HCT116 (cell line): Measurements from ENCODE around the gene RWDD3. TPM values are rescaled to one million over a fixed set of nuclear protein-coding genes. Genes with fewer than 3 reads are reported as not detected.

Experiments
- ATAC-seq: fragments of 200-7000 bp; cut with Tn5 transposase; 2 replicates; pipeline ENCODE4 v1.9.1; 2020; ENCODE audit warnings: mild to moderate bottlenecking, moderate library complexity
- BruUV-seq: library from RNA; stranded (reverse); fragments of 400-500 nt; replicated peaks from 2 replicates; lab custom pipeline; 2021; lab: Mats Ljungman, UMichigan
- CTCF ChIA-PET: fragments of 300-600 bp; sonication (Branson Sonifier 250); formaldehyde crosslinking; loops from one replicate; lab custom pipeline; 2021; ENCODE audit warnings: antibody characterized with exemption; lab: Charles Lee
- POLR2A ChIA-PET: fragments of 300-600, 350-600 bp; sonication (Branson Sonifier 250); formaldehyde crosslinking; loops from one replicate; lab custom pipeline; 2021; ENCODE audit warnings: antibody characterized with exemption; lab: Charles Lee
- RAD21 ChIA-PET, 2 experiments: fragments of 300-600 bp; sonication (Branson Sonifier 250); formaldehyde crosslinking; loops; one replicate each; lab custom pipeline; 2023; ENCODE audit warnings: low total read pairs in 2 of 2; ENCODE audit not compliant: uncharacterized antibody in 2 of 2, unreplicated experiment in 2 of 2, low non-redundant PET in 1 of 2; lab: Charles Lee
- DNase-seq: peaks from one replicate; pipeline ENCODE4 v3.0.0-alpha.2; 2010; ENCODE audit warnings: low read depth, low spot score
- H2AFZ ChIP-seq: fragments of 200-600 bp; shearing (Covaris generic), sonication (generic); 2 replicates; pipeline ENCODE4 v1.6.1; 2017; ENCODE audit warnings: low read depth, mixed run types, mixed read lengths, antibody characterized with exemption, low read length; ENCODE audit not compliant: poor library complexity, severe bottlenecking
- H3K27ac ChIP-seq: 2 replicates; pipeline ENCODE4 v1.5.1; 2012; ENCODE audit warnings: low read depth, low read length
- H3K27me3 ChIP-seq: fragments of 200-600 bp; sonication (generic); 2 replicates; pipeline ENCODE4 v1.6.1; 2016; ENCODE audit warnings: mixed run types, low read length, mixed read lengths; ENCODE audit not compliant: insufficient read depth
- H3K36me3 ChIP-seq, 2 experiments: fragments of 200-500 bp in 1 of 2; fragments of 200-600 bp in 1 of 2; sonication (Bioruptor generic) in 1 of 2; sonication (generic) in 1 of 2; 2 replicates each; pipeline versions ENCODE4 v1.5.1 to v1.6.1; 2014 to 2016; ENCODE audit warnings: low read length in 2 of 2, inconsistent platforms in 1 of 2, mixed read lengths in 1 of 2, mixed run types in 1 of 2; ENCODE audit not compliant: insufficient read depth in 2 of 2, control insufficient read depth in 1 of 2
- H3K4me1 ChIP-seq, 2 experiments: fragments of 200-600 bp in 1 of 2; sonication (generic) in 1 of 2; 2 replicates each; pipeline versions ENCODE4 v1.5.1 to v1.6.1; 2012 to 2017; ENCODE audit warnings: low read length in 2 of 2, inconsistent platforms in 1 of 2, mild to moderate bottlenecking in 1 of 2, mixed read lengths in 1 of 2, mixed run types in 1 of 2, moderate library complexity in 1 of 2; ENCODE audit not compliant: insufficient read depth in 2 of 2, control insufficient read depth in 1 of 2
- H3K4me2 ChIP-seq: fragments of 200-600 bp; sonication (generic); 2 replicates; pipeline ENCODE4 v1.6.1; 2017; ENCODE audit warnings: mixed run types, low read length, mixed read lengths
- H3K4me3 ChIP-seq, 2 experiments: fragments of 200-600 bp in 1 of 2; sonication (generic) in 1 of 2; replicated peaks in 1 of 2; 2 replicates each; pipeline ENCODE4 v1.5.1; 2011 to 2016; ENCODE audit warnings: low read length in 2 of 2, control low read depth in 1 of 2, low read depth in 1 of 2, mild to moderate bottlenecking in 1 of 2, mixed read lengths in 1 of 2, mixed run types in 1 of 2
- H3K79me2 ChIP-seq: fragments of 200-600 bp; sonication (generic); 2 replicates; pipeline ENCODE4 v1.6.1; 2017; ENCODE audit warnings: mild to moderate bottlenecking, mixed run types, low read length, moderate library complexity, mixed read lengths; ENCODE audit not compliant: insufficient read depth
- H3K9ac ChIP-seq: fragments of 200-600 bp; sonication (generic); 2 replicates; pipeline ENCODE4 v1.6.1; 2016; ENCODE audit warnings: low read length, mixed read lengths
- H3K9me2 ChIP-seq: fragments of 200-600 bp; sonication (generic), shearing (Covaris generic); 2 replicates; pipeline ENCODE4 v1.6.1; 2017; ENCODE audit warnings: mixed run types, mild to moderate bottlenecking, moderate library complexity; ENCODE audit not compliant: insufficient read depth
- H3K9me3 ChIP-seq, 2 experiments: fragments of 200-500 bp in 1 of 2; fragments of 200-600 bp in 1 of 2; sonication (Bioruptor generic) in 1 of 2; sonication (generic) in 1 of 2; 2 replicates each; pipeline ENCODE4 v1.6.1; 2014 to 2017; ENCODE audit warnings: low read length in 2 of 2, mixed read lengths in 2 of 2, inconsistent platforms in 1 of 2, low read depth in 1 of 2, mild to moderate bottlenecking in 1 of 2, mixed run types in 1 of 2, moderate library complexity in 1 of 2; ENCODE audit not compliant: control insufficient read depth in 1 of 2, insufficient read depth in 1 of 2
- H4K20me1 ChIP-seq: fragments of 200-600 bp; sonication (generic), shearing (Covaris generic); 2 replicates; pipeline ENCODE4 v1.6.1; 2017; ENCODE audit warnings: mixed run types, mild to moderate bottlenecking, moderate library complexity; ENCODE audit not compliant: insufficient read depth
- ATF3 ChIP-seq: IDR thresholded peaks from 2 replicates; pipeline ENCODE4 v1.6.1; 2012
- CEBPB ChIP-seq: IDR thresholded peaks from 2 replicates; pipeline ENCODE4 v1.6.1; 2012; ENCODE audit warnings: low read depth
- CTCF ChIP-seq, 3 experiments: fragments of 200-600 bp in 1 of 3; sonication (generic) in 1 of 3; IDR thresholded peaks in 2 of 3; conservative IDR thresholded peaks in 1 of 3; 2 replicates each; pipeline ENCODE4 v1.5.1; 2012 to 2017; ENCODE audit warnings: low read depth in 2 of 3, low read length in 2 of 3, antibody characterized with exemption in 1 of 3, borderline replicate concordance in 1 of 3, control low read depth in 1 of 3, mild to moderate bottlenecking in 1 of 3, mixed read lengths in 1 of 3, mixed run types in 1 of 3, moderate library complexity in 1 of 3; ENCODE audit not compliant: insufficient read depth in 1 of 3
- EGR1 ChIP-seq: IDR thresholded peaks from 2 replicates; pipeline ENCODE4 v1.6.1; 2012; ENCODE audit warnings: low read depth
- EZH2phosphoT487 ChIP-seq: fragments of 200-600 bp; IDR thresholded peaks from 2 replicates; pipeline ENCODE4 v1.6.1; 2018; ENCODE audit warnings: antibody characterized with exemption, borderline replicate concordance
- FOSL1 ChIP-seq: IDR thresholded peaks from 2 replicates; pipeline ENCODE4 v1.6.1; 2012; ENCODE audit warnings: low read depth
- MAX ChIP-seq: IDR thresholded peaks from 2 replicates; pipeline ENCODE4 v1.6.1; 2012
- RAD21 ChIP-seq: IDR thresholded peaks from 2 replicates; pipeline ENCODE4 v1.6.1; 2012; ENCODE audit warnings: low read depth, mild to moderate bottlenecking
- REST ChIP-seq: IDR thresholded peaks from 2 replicates; pipeline ENCODE4 v1.6.1; 2012; ENCODE audit warnings: low read depth
- SIN3A ChIP-seq: IDR thresholded peaks from 2 replicates; pipeline ENCODE4 v1.6.1; 2012; ENCODE audit warnings: low read depth
- SRF ChIP-seq: IDR thresholded peaks from 2 replicates; pipeline ENCODE4 v1.6.1; 2012; ENCODE audit warnings: low read depth
- TCF7L2 ChIP-seq: IDR thresholded peaks from 2 replicates; pipeline ENCODE4 v1.7.0; 2011; ENCODE audit warnings: borderline replicate concordance, inconsistent platforms; ENCODE audit not compliant: insufficient read depth, insufficient read length; ENCODE audit errors: extremely low read depth
- ZFX ChIP-seq: fragments of 450-650 bp; IDR thresholded peaks from 2 replicates; pipeline ENCODE4 v1.6.1; 2017
- ZNF274 ChIP-seq: fragments of 200-500 bp; sonication (Bioruptor generic); IDR thresholded peaks from 2 replicates; pipeline ENCODE4 v1.6.1; 2014; ENCODE audit warnings: mild to moderate bottlenecking, low read depth, low read length, inconsistent platforms
- intact Hi-C: fragments of 100-400 bp; cut with micrococcal nuclease; formaldehyde crosslinking; loops from 2 replicates; pipeline ENCODE4 v1.10.0; 2022
- total RNA-seq: library from RNA; stranded (reverse); gene quantifications from one replicate; pipeline ENCODE4 v1.2.1, GENCODE V29; 2021; ENCODE audit not compliant: unreplicated experiment

The RWDD3 gene
- total RNA-seq, 1 experiment from 2014 or later, result 12.4 TPM

- no TSS peak for BruUV-seq
- H3K27me3 ChIP-seq, result no peaks in the 10 kb centered on the region
- no peak for ATAC-seq
Measured at GRCh38 chr1:95284420-95284819, 50.4 kb downstream of the RWDD3 start.

More at GRCh38 chr1:95284420-95284819, 50.4 kb downstream of the RWDD3 start:
- no peak for DNase-seq
- intact Hi-C loops, result no loop called here
- RAD21 ChIA-PET, result no interaction called here
- Histone ChIP-seq H3K9me2 (0 out of 2 replicates have a peak, but pooled peaks cover 2% of the 10 kb centered on the region), H3K9ac (no peak overlapping the region), H4K20me1 (no peaks in the 10 kb centered on the region), H3K4me3 (no peak overlapping the region), H2AFZ (no peak overlapping the region), H3K36me3 (no peaks in the 10 kb centered on the region), H3K4me2 (no peak overlapping the region), H3K9me3 (no peaks in the 10 kb centered on the region), H3K79me2 (no peaks in the 10 kb centered on the region), H3K4me1 (no peaks in the 10 kb centered on the region), H3K27ac (no peak overlapping the region)
- CTCF ChIA-PET, result no interaction called here
- TF ChIP-seq RAD21 (no peak), ZNF274 (no peak), ATF3 (no peak), CEBPB (no peak), MAX (no peak), EGR1 (no peak), SRF (no peak), SIN3A (no peak), FOSL1 (no peak), REST (no peak), TCF7L2 (no peak), EZH2phosphoT487 (no peak), CTCF (IDR thresholded peaks at IDR 0.05 in 2 of 3, conservative IDR thresholded peaks at IDR 0.05 in 1 of 3; ENCODE audit: borderline replicate concordance in 1 of 3, insufficient read depth in 1 of 3, low read depth in 2 of 3, low read length in 2 of 3) (no peak), ZFX (no peak)
- POLR2A ChIA-PET, result no interaction called here
